Nephron progenitor cell (in vitro differentiated cells): ENCODE data around the gene MRPL50.

ENCODE experiments used
- DNase-seq: peaks from one replicate; pipeline ENCODE4 v3.0.0; 2021
- H3K27ac Mint-ChIP-seq: 2 replicates; pipeline ENCODE4 v1.8.0; 2021; ENCODE audit warnings: mild to moderate bottlenecking, moderate library complexity, mixed read lengths
- H3K27me3 Mint-ChIP-seq: 2 replicates; pipeline ENCODE4 v1.8.0; 2021; ENCODE audit warnings: mild to moderate bottlenecking, low read depth, mixed read lengths; ENCODE audit not compliant: poor library complexity
- H3K36me3 Mint-ChIP-seq: 2 replicates; pipeline ENCODE4 v1.8.0; 2021; ENCODE audit warnings: low read depth, mixed read lengths
- H3K4me1 Mint-ChIP-seq: 2 replicates; pipeline ENCODE4 v1.8.0; 2021; ENCODE audit warnings: mixed read lengths
- H3K4me3 Mint-ChIP-seq: 2 replicates; pipeline ENCODE4 v1.8.0; 2021; ENCODE audit warnings: mild to moderate bottlenecking, moderate library complexity, mixed read lengths
- H3K9me3 Mint-ChIP-seq: 2 replicates; pipeline ENCODE4 v1.8.0; 2021; ENCODE audit warnings: mild to moderate bottlenecking, moderate library complexity, mixed read lengths
- TF ChIP-seq, protein P1 (sequence below): fragments of 200-600 bp; sonication (generic); IDR thresholded peaks from 2 replicates; pipeline ENCODE4 v1.5.0; 2021; ENCODE audit warnings: antibody characterized with exemption

MRPL50 gene

DNA sequence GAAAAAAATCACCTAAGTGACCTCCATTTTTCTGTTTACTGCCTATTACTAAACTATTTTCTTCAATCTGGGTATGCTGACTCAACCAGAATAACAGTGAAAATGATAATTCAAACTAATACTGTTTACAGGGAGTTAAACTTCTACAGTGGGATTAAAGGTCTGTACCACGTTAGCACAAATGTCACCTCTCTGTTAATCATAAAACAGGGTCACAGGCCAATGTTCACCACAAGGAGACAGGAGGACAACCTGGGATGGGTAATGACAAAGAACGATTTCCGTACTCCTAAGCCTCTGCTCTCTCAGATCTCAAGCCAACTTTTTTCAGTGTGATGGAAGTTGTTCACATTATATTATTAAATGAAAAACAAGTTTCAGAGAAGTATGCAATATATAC, 34.8 kb upstream of the MRPL50 start:
- H3K27ac Mint-ChIP-seq, result no peak overlapping the region
- H3K27me3 Mint-ChIP-seq, result peaks cover 16% of the 10 kb centered on the region
- no peaks in the 10 kb centered on the region for H3K9me3 Mint-ChIP-seq
- no peaks in the 10 kb centered on the region for H3K36me3 Mint-ChIP-seq
- DNase-seq, result no peak
- H3K4me3 Mint-ChIP-seq, result no peak overlapping the region
- TF ChIP-seq, protein P1, sequence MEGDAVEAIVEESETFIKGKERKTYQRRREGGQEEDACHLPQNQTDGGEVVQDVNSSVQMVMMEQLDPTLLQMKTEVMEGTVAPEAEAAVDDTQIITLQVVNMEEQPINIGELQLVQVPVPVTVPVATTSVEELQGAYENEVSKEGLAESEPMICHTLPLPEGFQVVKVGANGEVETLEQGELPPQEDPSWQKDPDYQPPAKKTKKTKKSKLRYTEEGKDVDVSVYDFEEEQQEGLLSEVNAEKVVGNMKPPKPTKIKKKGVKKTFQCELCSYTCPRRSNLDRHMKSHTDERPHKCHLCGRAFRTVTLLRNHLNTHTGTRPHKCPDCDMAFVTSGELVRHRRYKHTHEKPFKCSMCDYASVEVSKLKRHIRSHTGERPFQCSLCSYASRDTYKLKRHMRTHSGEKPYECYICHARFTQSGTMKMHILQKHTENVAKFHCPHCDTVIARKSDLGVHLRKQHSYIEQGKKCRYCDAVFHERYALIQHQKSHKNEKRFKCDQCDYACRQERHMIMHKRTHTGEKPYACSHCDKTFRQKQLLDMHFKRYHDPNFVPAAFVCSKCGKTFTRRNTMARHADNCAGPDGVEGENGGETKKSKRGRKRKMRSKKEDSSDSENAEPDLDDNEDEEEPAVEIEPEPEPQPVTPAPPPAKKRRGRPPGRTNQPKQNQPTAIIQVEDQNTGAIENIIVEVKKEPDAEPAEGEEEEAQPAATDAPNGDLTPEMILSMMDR, result no peak
- no peaks in the 10 kb centered on the region for H3K4me1 Mint-ChIP-seq

DNA sequence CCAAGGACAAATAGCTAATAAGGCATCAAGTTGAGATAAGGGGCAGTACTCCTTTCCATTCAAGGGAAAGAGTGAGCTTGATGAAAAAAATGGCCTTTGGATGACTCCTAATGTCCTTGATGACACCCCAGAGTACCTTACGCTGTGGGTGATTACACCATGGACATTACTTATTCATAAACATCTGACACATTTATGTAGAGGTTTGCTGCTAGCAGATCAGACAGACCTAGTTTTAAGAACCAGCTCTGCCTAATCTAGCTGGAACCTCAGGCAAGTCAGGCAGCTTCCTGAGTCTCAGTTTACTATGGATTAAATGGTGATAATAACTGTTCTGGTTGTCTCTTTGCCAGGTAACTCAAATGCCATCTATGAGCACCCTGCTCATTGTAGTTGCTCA, 34.3 kb upstream of the MRPL50 start:
- peaks cover 16% of the 10 kb centered on the region for H3K27me3 Mint-ChIP-seq
- no peaks in the 10 kb centered on the region for H3K9me3 Mint-ChIP-seq
- TF ChIP-seq, protein P1, result no peak
- H3K4me1 Mint-ChIP-seq, result no peaks in the 10 kb centered on the region
- no peak overlapping the region for H3K27ac Mint-ChIP-seq
- no peaks in the 10 kb centered on the region for H3K36me3 Mint-ChIP-seq
- no peak overlapping the region for H3K4me3 Mint-ChIP-seq
- no peak for DNase-seq

DNA sequence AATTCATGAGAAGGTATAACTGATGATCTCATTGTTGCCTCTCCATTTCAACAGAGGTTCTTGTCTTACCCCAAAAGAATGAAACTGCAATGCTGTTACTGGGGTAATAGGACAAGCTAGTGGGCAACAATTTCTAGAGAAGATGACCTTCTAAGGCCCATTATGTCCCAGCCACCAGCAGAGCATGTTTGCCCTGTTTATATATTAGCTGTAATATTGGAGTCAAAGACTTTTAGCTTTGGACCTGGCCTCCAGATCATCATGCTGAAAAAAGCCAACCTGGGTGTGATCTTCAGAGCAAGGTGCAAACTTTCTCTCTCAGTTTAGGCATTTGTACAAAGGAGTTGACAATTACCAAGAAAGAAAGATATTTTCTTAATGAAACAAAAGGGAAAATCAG, 33.8 kb upstream of the MRPL50 start:
- DNase-seq, result no peak
- Mint-ChIP-seq H3K36me3 (no peaks in the 10 kb centered on the region), H3K4me1 (no peaks in the 10 kb centered on the region)

DNA sequence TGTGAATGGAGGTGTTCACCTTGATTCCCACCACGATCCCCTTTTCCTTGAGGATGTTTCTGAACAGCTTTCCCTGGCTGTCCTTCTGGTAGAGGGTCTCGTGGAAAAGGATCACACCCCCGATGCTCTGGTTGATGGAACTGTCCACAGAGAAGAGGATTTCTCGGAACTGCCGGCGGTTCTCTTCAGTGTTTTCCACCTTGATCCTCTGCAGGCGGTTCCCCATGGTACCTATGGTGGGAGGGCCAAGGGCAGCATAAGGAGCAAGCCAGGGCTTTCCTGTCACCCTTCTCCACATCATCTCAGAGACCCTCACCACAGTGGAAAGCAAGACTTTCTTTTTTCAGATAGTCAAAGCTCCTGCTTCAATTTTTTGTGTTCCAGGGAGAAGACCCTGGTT, 31.3 kb upstream of the MRPL50 start:
- H3K36me3 Mint-ChIP-seq, result no peaks in the 10 kb centered on the region
- no peak for DNase-seq
- TF ChIP-seq, protein P1, result no peak
- no peaks in the 10 kb centered on the region for H3K4me1 Mint-ChIP-seq
- no peak overlapping the region for H3K27ac Mint-ChIP-seq
- H3K9me3 Mint-ChIP-seq, result no peaks in the 10 kb centered on the region
- no peak overlapping the region for H3K4me3 Mint-ChIP-seq
- peaks cover 12% of the 10 kb centered on the region for H3K27me3 Mint-ChIP-seq

More for the DNA sequence above, 33.8 kb upstream of the MRPL50 start:
- Mint-ChIP-seq H3K9me3 (no peaks in the 10 kb centered on the region), H3K27me3 (peaks cover 16% of the 10 kb centered on the region), H3K4me3 (no peak overlapping the region), H3K27ac (no peak overlapping the region)
- TF ChIP-seq, protein P1, result no peak

DNA sequence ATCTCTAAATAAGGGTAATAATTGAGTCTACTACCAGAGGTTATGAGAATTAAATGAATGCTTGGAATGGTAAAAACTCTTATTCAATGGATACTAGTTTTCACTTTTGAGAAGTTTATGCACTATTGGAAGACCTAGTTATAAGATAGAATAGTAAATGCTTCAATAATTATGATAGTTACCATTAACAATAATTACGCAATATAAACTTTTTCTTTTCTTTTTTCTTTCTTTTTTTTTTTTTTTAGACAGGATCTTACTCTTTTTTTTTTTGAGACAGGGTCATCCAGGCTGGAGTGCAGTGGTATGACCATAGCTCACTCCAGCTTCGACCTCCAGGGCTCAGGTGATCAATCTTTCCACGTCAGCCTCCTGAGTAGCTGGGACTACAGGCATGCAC, 30.5 kb upstream of the MRPL50 start:
- Mint-ChIP-seq H3K27me3 (peaks cover 12% of the 10 kb centered on the region), H3K27ac (no peak overlapping the region), H3K4me1 (no peaks in the 10 kb centered on the region), H3K36me3 (no peaks in the 10 kb centered on the region), H3K4me3 (no peak overlapping the region), H3K9me3 (no peaks in the 10 kb centered on the region)
- TF ChIP-seq, protein P1, result no peak
- no peak for DNase-seq

DNA sequence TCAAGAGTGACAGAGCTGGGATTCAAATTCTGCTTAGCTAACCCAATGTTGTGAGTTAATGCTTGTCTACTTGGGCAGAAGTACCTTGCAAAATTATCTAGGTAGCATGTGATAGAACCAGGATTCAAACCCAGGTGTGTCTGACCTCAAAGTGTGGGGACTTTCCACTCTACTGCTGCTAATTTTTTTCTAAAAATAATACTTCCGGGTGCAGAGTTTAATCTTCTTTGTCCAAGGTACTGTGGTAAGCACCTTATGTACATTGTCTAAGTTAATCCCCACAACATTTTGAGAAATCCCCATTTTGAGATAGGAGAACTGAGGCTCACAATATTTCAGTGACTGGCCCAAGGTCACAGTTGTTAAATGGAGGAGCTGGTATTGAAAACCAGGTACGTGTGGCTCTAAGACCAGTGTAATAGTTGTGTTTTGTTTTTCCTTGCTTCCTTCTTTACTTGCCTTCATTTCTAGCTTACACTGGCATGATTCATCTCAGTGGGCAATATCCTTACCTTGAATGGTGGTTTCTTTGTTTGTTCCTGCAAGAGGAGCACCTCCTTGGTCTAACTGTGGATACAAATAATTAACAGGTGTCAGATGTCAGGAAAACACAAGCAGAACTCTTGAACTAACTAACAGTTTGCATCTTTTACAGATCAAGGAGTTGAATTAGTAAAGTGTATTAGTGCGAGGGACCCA, 29.7 kb upstream of the MRPL50 start:
- no peaks in the 10 kb centered on the region for H3K36me3 Mint-ChIP-seq
- DNase-seq, result no peak
- TF ChIP-seq, protein P1, result no peak
- H3K4me3 Mint-ChIP-seq, result no peak overlapping the region
- H3K9me3 Mint-ChIP-seq, result no peaks in the 10 kb centered on the region
- H3K27me3 Mint-ChIP-seq, result peaks cover 15% of the 10 kb centered on the region
- H3K27ac Mint-ChIP-seq, result no peak overlapping the region
- H3K4me1 Mint-ChIP-seq, result no peaks in the 10 kb centered on the region
